GM21447 (cell line): Measurements from ENCODE around the gene IFNL1.
"Not testable (repeated sequence)": the region's sequence is repeated elsewhere in the genome, so short reads cannot be mapped to it uniquely, and the experiment has no call there.

Experiments
- ATAC-seq: cut with Tn5 transposase; IDR thresholded peaks from one replicate; pipeline ENCODE4 v1.9.1; 2021; ENCODE audit not compliant: unreplicated experiment

IFNL1 gene

DNA sequence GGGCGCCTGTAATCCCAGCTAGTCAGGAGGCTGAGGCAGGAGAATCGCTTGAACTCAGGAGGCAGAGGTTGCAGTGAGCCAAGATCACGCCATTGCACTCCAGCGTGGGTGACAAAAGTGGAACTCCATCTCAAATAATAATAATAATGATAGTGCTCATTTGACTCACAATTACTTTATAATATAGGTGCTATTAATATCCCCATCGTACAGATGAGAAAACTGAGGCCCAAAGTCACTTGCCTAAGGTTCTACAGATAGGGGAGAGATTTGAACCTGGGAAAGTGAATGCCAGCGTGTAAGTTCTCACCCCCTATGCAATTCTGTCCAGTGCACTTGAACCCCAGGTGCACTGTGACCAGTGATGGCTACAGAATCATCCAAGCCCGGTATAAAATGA is 33.7 kb downstream of the IFNL1 start:
- ATAC-seq = no peak

GRCh38 chr19:39332293-39332692 is 36.1 kb downstream of the IFNL1 start:
- ATAC-seq = no peak

DNA sequence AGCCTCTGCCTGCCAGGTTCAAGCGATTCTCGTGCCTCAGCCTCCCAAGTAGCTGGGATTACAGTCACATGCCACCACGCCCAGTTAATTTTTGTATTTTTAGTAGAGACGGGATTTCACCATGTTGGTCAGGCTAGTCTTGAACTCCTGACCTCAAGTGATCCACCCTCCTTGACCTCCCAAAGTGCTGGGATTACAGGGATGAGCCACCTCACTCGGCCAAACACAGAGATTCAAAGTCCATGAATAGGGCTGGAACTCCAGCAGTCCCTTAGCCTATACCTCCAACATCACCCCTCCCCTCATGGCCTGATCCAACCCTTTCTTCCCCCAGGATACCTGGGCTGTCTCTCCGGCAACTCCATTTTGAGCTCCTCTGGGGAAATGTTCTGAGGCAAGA is 36.5 kb downstream of the IFNL1 start:
- not testable (repeated sequence) for ATAC-seq

DNA sequence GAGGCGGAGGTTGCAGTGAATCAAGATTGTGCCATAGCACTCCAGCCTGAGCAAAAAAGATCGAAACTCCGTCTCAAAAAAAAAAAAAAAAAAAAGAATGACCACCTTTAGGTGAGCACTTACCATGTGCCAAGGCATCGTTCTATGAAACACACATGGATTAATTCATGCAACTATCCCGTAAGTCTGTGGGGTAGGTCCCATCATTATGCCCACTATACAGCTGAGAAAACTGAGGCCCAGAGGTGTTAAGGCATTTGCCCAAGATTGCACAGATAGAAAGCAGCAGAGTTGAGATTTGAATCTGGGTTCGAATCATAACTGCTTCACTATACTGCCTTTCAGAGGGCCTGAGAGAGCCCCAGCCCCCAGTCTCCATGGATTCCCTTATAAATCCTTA is 37.3 kb downstream of the IFNL1 start:
- ATAC-seq = no peak

DNA sequence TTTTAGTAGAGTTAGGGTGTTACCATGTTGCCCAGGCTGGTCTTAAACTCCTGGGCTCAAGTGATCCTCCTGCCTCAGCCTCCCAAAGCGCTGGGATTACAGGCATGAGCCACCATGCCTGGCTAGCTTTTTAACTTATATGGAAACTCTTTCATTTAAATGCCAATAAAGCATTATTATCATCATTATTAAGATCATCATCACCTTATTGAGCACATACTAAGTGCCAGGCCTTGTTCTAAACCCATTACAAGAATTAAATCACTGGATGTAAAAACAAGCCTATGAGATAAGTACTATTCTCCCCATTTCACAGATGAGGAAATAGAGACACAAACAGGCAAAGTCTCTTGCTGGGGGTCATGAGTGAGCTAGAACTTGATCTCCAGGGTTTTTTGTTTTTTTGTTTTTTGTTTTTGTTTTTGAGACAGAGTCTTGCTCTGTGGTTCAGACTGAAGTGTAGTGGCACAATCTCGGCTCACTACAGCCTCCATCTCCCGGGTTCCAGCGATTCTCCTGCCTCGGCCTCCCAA is 38.3 kb downstream of the IFNL1 start:
- ATAC-seq = no peak

DNA sequence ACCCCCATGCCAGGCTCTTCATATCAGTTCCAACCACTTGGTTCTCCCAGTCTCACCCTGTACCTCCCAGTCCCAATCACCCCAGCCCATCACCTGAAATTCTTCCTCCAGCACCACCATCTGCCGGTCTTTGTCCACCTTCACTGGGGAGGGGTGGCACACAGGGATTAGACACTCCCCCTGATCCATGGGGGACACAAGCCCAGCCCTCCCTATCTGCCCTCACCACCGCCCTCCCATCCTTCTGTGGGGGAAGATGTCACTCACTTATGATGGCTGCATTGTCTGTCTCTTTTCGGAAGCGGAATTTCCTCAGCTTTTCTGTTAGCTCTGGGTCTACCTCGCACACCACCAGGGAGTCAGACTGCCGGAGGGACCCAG is 39.0 kb downstream of the IFNL1 start:
- ATAC-seq = no peak

DNA sequence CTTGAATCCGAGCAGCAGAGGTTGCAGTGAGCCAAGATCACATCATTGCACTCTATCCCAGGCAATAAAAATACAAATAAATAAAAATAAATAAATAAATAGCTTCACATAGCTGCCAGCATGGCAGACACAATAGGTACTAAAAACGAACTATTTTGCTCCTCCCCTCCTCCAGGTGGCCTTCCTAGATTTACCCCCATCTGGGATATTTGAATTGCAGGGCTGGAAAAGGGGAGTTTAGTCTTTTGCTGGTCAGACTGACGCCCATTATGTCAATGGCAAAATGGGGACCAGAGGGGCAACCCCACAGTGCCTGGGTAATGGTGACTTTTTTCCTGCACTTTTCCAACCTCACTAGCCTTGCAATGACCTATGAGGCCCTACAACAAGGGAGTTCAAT is 40.3 kb downstream of the IFNL1 start:
- no peak for ATAC-seq

DNA sequence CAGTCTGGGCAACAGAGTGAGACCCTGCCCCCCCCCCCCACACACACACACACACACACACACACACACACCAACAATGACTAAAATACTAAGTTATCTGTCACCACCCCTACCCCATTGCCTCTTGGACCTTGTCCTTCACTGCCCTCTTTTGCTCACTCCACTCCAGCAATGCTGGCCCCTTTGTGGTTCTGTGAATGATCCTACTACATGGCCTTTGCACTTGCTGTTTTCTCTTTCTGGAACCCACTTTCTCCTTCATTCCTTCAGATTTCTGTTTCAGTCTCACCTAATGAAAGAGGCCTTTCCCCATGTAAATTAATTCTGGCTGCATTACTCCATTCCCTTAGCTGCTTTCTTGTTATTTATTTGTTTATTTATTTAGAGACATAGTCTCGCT is 43.5 kb downstream of the IFNL1 start:
- ATAC-seq = no peak

GRCh38 chr19:39340156-39340555 is 43.9 kb downstream of the IFNL1 start:
- ATAC-seq = not testable (repeated sequence)

DNA sequence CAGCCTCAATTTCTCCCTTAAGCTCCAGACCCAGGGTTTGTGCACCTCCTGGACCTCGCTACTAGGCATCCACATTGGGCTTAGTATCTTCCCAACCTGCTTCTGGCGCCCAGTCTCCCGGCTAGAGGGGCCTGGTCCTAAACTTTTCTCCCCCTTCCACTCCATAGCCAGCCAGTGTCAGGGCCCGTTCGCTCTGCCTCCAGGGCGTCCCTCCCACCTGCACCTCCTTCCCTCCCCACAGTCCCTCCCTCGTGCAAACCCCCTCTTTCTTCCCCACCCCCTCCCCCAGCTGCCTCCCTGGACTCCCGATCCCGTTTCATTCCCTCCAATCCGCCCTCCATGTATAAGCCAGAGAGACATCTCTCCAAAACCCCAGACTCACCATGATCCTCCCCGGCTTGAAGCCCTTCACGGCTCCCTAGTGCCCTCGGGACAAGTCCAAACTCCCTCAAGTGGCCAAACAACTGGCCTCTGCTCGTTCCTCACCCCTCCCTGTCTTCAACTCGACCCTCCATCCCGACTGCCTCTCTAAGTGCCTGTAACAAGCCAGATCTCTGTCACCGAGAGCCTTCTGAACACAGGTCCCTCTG is 45.0 kb downstream of the IFNL1 start:
- ATAC-seq = peak; percentile 5

GRCh38 chr19:39341719-39342604 is 45.8 kb downstream of the IFNL1 start, which contains the start of gene SAMD4B:
Gene SAMD4B (plus strand): TSS chr19:39342421. CDS start chr19:39356894, 14,473 bp downstream.
- ATAC-seq = peak; percentile 84

DNA sequence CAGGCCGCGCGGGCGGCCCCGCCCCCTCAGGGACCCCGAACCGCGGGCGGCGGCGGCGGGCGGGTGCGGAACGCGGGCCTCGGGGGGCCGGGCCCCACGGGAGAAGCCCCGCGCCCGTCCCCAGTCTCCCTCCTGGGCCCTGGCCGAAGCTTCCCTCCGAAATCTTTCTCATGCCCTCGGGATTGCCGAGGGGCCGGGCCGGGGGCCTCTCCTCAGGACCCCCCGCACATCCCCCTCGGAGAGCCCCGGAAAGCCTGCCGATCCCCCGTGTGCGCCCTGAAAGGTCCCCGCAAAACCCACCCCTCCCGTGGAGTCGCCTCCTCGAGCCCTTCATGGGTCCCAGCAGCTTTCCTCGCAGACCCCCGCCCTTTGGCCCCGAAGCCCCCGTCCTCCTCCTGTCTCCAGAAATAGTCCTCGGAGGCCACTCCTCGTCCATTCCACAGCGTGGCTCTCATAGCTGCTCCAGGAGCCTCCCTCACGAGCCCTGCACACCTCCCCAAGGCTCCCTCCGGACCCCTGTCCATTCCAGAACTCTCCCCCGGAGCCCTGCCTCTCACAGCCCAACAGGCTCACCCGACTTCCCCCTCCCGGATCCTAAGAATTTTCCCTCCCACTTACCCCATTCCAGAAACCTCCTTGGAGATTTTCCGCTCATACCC is 46.6 kb downstream of the IFNL1 start:
- no peak for ATAC-seq

GRCh38 chr19:39345956-39346355 is 49.7 kb downstream of the IFNL1 start:
- no peak for ATAC-seq

DNA sequence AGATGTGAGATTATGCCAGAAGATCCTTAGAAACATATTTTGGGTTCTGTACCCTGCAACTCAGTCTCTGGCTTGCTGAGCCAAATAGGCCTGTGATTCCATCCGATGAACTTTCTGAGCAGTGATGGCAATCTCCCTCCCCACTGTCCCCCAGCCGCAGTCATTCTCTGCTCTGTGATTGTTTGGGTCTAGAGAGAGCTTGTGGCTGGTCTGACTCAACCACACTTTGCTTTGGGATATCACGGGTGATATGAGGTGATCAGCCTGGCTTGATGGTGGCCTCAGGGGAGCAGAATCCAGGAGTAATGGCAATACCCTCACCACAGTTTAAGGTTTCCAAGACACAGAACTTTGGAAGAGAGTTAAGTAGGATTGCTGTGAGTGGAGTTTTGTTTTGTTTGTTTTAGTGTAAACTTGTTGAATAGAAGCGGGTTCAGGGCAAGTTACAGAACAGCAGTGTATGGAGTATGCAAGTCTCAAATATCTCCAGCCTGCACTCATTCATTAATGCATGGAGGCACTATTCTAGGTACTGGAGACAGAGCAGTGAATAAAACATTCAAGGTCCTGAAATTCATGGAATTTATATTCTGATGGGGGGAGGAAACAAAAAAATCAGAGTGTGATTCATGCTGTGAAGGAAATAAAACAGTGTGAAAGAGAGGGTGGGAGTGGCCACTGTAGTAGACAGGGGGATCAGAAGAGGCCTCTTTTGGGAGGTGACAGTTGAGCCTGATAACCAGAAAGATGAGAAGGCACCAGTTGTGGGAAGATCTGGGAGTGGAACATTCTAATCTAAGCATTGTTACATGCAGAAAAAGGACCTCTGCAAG is 51.3 kb downstream of the IFNL1 start:
- no peak for ATAC-seq
